ENCODE data around the gene MRFAP1L1. TPM values are rescaled to one million over a fixed set of nuclear protein-coding genes. Genes with fewer than 3 reads are reported as not detected.
A peak's percentile ranks its signal among the peaks of the same experiment; 100 is the strongest.

MRFAP1L1 gene
- total RNA-seq, 1 donor from 2014 or later: 48.8 TPM

DNA sequence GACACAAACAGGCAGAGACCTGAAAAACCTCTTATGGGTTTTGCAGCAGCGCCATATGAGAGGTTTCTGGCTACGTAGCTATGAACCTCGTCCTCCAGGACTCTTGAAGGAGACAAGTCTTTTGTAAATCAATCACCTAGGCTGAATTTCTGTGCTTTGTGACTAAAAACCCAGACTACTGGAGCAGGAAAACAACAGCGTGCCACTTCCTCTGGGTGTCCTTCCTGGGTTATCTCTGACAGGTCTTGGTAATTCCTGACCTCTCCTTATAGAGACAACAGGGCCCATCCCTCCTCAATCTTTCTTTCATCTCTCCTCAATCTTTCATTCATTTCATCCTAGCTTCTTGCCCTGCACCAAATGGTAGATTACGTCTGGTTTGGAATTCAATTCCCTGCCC lies 10.3 kb downstream of the MRFAP1L1 start:
- no peak overlapping the region for H3K4me3 ChIP-seq
- no peaks in the 10 kb centered on the region for H3K27me3 ChIP-seq (ENCODE audit: low read depth)
- intact Hi-C loops (cut with DNase I): no loop called here
- H3K4me1 ChIP-seq: peaks cover 25% of the 10 kb centered on the region
- DNase-seq: no peak
- H3K27ac ChIP-seq: no peak overlapping the region
- ATAC-seq: no peak
- peaks cover 6% of the 10 kb centered on the region for H3K36me3 ChIP-seq
- TF ChIP-seq, protein P1, sequence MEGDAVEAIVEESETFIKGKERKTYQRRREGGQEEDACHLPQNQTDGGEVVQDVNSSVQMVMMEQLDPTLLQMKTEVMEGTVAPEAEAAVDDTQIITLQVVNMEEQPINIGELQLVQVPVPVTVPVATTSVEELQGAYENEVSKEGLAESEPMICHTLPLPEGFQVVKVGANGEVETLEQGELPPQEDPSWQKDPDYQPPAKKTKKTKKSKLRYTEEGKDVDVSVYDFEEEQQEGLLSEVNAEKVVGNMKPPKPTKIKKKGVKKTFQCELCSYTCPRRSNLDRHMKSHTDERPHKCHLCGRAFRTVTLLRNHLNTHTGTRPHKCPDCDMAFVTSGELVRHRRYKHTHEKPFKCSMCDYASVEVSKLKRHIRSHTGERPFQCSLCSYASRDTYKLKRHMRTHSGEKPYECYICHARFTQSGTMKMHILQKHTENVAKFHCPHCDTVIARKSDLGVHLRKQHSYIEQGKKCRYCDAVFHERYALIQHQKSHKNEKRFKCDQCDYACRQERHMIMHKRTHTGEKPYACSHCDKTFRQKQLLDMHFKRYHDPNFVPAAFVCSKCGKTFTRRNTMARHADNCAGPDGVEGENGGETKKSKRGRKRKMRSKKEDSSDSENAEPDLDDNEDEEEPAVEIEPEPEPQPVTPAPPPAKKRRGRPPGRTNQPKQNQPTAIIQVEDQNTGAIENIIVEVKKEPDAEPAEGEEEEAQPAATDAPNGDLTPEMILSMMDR (IDR thresholded peaks at IDR 0.05): no peak
- H3K9me3 ChIP-seq: no peaks in the 10 kb centered on the region

DNA sequence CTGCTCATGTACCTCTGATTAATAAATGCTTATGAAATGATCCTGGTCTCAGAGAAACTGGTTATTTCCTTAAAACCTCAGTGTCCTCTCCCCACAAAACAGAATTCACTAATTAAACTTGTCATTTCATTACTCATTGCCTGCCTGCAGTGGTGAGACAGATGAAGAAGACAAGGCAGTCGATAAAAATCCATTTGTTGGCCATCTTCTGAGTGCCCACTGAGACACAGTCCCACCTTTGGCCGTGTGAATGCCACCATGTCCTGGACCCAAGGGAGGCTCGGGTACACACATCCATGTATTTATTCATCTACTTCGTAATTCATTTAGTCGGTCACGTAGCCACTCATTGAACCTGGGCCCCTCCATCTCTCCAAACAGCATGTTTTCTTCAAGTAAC lies 12.5 kb downstream of the MRFAP1L1 start:
- intact Hi-C loops (cut with DNase I): no loop called here
- Histone ChIP-seq H3K27ac (peak overlapping the region; percentile 73), H3K9me3 (no peaks in the 10 kb centered on the region), H3K36me3 (peaks cover 6% of the 10 kb centered on the region), H3K27me3 (ENCODE audit: low read depth) (no peaks in the 10 kb centered on the region), H3K4me1 (peaks cover 36% of the 10 kb centered on the region), H3K4me3 (no peak overlapping the region)
- TF ChIP-seq, protein P1 (IDR thresholded peaks at IDR 0.05): no peak
- no peak for ATAC-seq
- no peak for DNase-seq

DNA sequence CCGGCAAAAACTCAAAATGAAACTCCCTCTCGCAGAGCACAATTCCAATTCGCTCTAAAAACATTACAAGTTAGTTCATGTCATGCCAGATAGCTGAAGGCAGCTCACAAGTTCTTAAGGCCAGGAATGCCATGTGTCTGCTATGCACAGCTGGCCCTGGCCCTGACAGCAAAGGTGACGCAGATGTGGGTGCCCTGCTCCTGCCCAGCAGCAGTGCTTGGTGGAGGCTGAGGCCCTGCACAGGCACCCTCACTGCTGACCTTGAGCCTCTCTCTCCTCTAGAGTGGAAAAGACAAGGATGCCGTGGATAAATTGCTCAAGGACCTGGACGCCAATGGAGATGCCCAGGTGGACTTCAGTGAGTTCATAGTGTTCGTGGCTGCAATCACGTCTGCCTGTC lies 13.1 kb downstream of the MRFAP1L1 start:
- no peak overlapping the region for H3K4me3 ChIP-seq
- peaks cover 36% of the 10 kb centered on the region for H3K4me1 ChIP-seq
- no peaks in the 10 kb centered on the region for H3K9me3 ChIP-seq
- peaks cover 6% of the 10 kb centered on the region for H3K36me3 ChIP-seq
- no peak for DNase-seq
- TF ChIP-seq, protein P1 (IDR thresholded peaks at IDR 0.05): no peak
- intact Hi-C loops (cut with DNase I): no loop called here
- H3K27ac ChIP-seq: peak overlapping the region; percentile 73
- peak in 1 of 2 donors; percentile 22 for ATAC-seq
- H3K27me3 ChIP-seq (ENCODE audit: low read depth): no peaks in the 10 kb centered on the region

DNA sequence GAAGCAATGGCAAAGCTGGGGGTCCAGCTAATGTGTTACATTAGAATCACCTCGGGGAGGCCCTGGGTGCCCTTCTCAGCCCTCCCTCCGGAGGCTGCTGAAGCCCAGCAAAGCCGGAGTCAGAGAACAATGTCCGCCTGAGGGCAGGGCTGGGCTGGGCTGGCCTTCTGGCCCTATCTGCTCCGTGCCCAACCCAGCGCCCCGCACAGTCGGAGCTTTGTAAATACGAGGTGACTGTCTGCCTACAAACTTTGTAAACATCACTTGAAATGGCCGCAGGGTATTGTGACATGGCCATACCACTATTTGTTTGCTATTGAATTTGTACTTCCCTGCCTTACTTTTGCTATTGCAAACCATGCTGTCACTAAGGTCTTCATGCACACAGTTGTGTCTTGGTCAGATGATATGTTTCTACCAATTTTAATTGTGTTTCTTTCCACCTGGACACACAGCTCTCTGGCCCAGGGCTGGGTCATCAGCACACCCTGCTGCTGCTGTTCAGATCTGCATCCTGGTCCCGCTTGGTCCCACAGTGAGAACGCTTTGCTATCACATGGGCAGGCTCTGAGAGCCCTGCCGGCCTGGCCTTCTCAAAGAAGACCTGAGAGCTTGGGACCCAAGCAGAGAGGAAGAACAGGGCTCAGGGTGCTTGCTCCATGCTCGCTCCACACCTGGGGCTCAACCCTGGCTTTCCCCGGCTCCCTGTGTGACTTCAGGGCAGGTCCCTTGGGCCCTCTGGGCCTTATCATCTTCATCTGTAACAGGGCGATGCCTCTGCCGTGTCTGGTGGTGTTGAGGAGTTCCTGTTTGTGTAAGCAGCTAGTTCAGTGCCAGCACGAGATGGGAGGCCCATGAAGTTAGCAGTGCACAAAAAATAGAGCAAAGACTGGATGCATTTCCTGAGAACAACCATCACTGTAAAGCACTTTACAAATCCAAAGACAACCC lies 13.7 kb downstream of the MRFAP1L1 start:
- no peak overlapping the region for H3K4me3 ChIP-seq
- TF ChIP-seq, protein P1 (IDR thresholded peaks at IDR 0.05): no peak
- H3K27me3 ChIP-seq (ENCODE audit: low read depth): no peaks in the 10 kb centered on the region
- peak; percentile 45 to 75 for ATAC-seq
- peak overlapping the region; percentile 73 for H3K27ac ChIP-seq
- no peaks in the 10 kb centered on the region for H3K9me3 ChIP-seq
- H3K4me1 ChIP-seq: peaks cover 36% of the 10 kb centered on the region
- peaks cover 6% of the 10 kb centered on the region for H3K36me3 ChIP-seq
- intact Hi-C loops (cut with DNase I): no loop called here
- DNase-seq: no peak

DNA sequence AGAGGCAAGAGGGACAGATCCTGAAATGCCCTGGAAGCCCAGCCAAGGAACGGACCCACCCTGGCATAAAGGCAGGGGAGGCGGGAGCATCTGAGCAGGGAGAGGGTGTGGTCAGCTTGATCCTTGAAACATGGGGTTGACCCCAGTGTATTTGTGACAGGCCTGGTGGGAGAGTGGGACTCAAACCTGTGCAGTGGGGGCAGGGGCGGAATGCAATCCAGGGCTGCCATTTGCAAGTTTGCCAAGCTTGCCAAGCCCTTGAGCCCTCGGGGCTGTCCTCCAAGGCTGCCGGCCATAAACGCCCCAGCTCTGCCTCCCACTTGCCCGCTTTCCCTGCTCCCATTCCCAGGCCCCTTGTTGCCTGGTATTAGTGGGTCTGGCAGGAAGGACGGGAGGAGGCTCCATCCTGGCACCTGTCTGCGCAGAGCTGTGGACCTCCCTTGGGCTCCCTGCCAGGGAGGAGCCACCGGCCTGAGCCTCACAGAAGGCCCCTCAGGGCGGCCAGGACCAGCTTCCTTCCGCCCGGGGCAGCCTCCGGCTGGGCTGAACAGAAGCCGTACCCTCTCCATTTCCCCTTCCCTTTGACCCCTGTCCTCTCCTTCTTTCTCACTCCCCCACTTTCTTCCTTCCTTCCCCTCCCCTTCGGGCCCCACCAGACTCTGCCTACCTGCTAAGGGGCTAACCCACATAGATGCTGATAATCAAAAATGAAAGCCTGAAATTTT lies 15.3 kb downstream of the MRFAP1L1 start:
- H3K27me3 ChIP-seq (ENCODE audit: low read depth): no peaks in the 10 kb centered on the region
- DNase-seq: no peak
- peaks cover 49% of the 10 kb centered on the region for H3K4me1 ChIP-seq
- intact Hi-C loops (cut with DNase I): no loop called here
- H3K36me3 ChIP-seq: no peaks in the 10 kb centered on the region
- H3K9me3 ChIP-seq: no peaks in the 10 kb centered on the region
- ATAC-seq: no peak
- TF ChIP-seq, protein P1 (IDR thresholded peaks at IDR 0.05): no peak
- peak overlapping the region; percentile 76 for H3K27ac ChIP-seq
- no peak overlapping the region for H3K4me3 ChIP-seq
